CD4-positive, alpha-beta T cell treated with Interleukin-17A for 1 hour (primary cell): ENCODE measurements around the gene GSDME.
"Not testable (repeated sequence)": the region's sequence is repeated elsewhere in the genome, so short reads cannot be mapped to it uniquely, and the experiment has no call there.

ENCODE experiments used
- DNase-seq: peaks from one replicate; pipeline ENCODE4 v3.0.0-alpha.2; 2020

The GSDME gene

GRCh38 chr7:24757353-24758275, at the start of gene GSDME:
Gene GSDME (minus strand): TSS chr7:24757464. CDS start chr7:24749774, 7,690 bp downstream.
- DNase-seq: no peak

- no peak for DNase-seq
Observed at GRCh38 chr7:24802300-24802699, 45.0 kb upstream of the GSDME start.

GRCh38 chr7:24801883-24802282, 44.6 kb upstream of the GSDME start:
- DNase-seq: no peak

- DNase-seq: no peak
Observed at GRCh38 chr7:24800667-24801066, 43.4 kb upstream of the GSDME start.

GRCh38 chr7:24800073-24800472, 42.8 kb upstream of the GSDME start:
- DNase-seq: no peak

- DNase-seq: no peak
Observed at GRCh38 chr7:24799506-24799905, 42.2 kb upstream of the GSDME start.

GRCh38 chr7:24798261-24798660, 41.0 kb upstream of the GSDME start:
- no peak for DNase-seq

- DNase-seq: no peak
Observed at GRCh38 chr7:24797270-24797669, 40.0 kb upstream of the GSDME start.

GRCh38 chr7:24795407-24795767, 38.1 kb upstream of the GSDME start:
- DNase-seq: no peak

- not testable (repeated sequence) for DNase-seq
Observed at GRCh38 chr7:24794751-24795406, 37.6 kb upstream of the GSDME start.

- no peak for DNase-seq
Observed at GRCh38 chr7:24793982-24794648, 36.9 kb upstream of the GSDME start.

GRCh38 chr7:24788961-24789576, 31.8 kb upstream of the GSDME start:
- DNase-seq: no peak

- no peak for DNase-seq
Observed at GRCh38 chr7:24788075-24788474, 30.8 kb upstream of the GSDME start.

GRCh38 chr7:24786941-24787340, 29.7 kb upstream of the GSDME start:
- DNase-seq: no peak

GRCh38 chr7:24786306-24786705, 29.0 kb upstream of the GSDME start:
- DNase-seq: no peak

GRCh38 chr7:24784277-24784676, 27.0 kb upstream of the GSDME start:
- no peak for DNase-seq

GRCh38 chr7:24783698-24784097, 26.4 kb upstream of the GSDME start:
- DNase-seq: no peak

GRCh38 chr7:24781106-24781505, 23.8 kb upstream of the GSDME start:
- DNase-seq: no peak

- no peak for DNase-seq
Observed at GRCh38 chr7:24779283-24779655, 22.0 kb upstream of the GSDME start.

GRCh38 chr7:24778543-24779282, 21.4 kb upstream of the GSDME start:
- DNase-seq: no peak

GRCh38 chr7:24777806-24778205, 20.5 kb upstream of the GSDME start:
- DNase-seq: no peak

- DNase-seq: no peak
Observed at GRCh38 chr7:24773646-24774045, 16.4 kb upstream of the GSDME start.

GRCh38 chr7:24769851-24770250, 12.6 kb upstream of the GSDME start:
- DNase-seq: no peak
